ENCODE measurements around the gene CHST10.
"Not testable (repeated sequence)": the region's sequence is repeated elsewhere in the genome, so short reads cannot be mapped to it uniquely, and the experiment has no call there.

Gene CHST10

GRCh38 chr2:100391735-100392515 is 25.5 kb downstream of the CHST10 start:
- no peak for DNase-seq

GRCh38 chr2:100390001-100390940 is 27.2 kb downstream of the CHST10 start:
- DNase-seq = no peak

GRCh38 chr2:100388703-100389102 is 28.8 kb downstream of the CHST10 start:
- no peak for DNase-seq

GRCh38 chr2:100383954-100384353 is 33.5 kb downstream of the CHST10 start:
- no peak for DNase-seq

GRCh38 chr2:100383306-100383705 is 34.2 kb downstream of the CHST10 start:
- no peak for DNase-seq

GRCh38 chr2:100381240-100381639 is 36.2 kb downstream of the CHST10 start:
- peak; percentile 41 for DNase-seq

DNA sequence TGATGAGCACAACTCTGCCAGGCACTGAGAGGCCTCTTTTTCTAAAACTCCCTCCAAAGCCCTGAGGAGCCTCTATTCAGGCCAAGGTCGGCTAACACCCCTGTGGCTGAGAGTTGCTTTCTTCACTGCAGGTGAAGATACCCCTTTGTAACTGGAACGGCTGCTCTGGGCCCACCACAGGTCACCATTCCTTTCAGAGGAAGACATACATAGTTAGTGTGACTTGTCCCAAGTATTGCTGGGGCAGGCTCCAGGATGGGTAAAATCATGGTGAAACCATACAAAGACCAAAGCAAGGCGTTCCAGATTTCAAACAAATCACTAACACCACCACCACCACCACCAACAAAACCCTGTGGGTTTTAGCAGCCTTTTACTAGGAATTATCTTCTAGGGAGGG is 36.8 kb downstream of the CHST10 start:
- DNase-seq = no peak

- DNase-seq = no peak
Measured at GRCh38 chr2:100376836-100377235, 40.6 kb downstream of the CHST10 start.

DNA sequence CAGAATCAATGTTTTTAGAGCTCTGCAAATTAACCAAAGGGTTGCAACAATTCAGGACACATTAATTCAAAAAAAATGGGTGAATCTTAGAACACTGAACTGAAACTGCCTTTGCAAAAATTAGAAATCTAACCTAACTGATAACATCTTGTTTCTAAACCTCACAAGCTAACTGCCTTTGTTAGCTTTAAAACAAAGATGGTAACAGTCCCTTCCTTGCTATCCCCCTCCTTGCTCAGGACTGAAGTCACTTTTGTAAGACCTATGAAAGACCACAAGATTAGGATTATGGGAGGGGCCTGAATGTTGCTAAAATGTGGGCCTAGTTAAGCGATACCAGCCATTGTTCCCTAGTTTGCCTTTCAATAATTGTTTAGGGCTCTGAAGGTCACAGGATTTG is 50.3 kb downstream of the CHST10 start:
- DNase-seq = no peak

DNA sequence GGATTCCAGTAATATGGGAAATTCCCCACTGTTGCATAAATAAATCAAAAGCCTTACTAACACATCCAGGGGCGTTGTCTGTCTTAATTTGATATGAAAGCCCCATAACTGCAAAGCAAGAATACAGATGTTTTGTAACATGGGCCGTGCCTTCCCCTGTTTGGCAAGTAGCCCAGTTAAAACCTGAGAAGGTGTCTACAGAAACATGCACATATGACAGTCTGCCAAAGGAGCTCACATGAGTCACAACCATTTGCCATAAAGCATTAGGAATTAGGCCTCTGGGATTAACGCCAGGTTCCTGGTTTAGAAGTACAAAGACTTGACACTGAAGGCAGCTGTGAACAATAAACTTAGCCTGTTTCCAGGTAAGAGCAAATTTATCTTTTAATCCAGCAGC is 52.0 kb downstream of the CHST10 start:
- DNase-seq = no peak

GRCh38 chr2:100362269-100362668 is 55.2 kb downstream of the CHST10 start:
- DNase-seq = not testable (repeated sequence)

- DNase-seq = no peak
Measured at GRCh38 chr2:100359576-100359975, 57.9 kb downstream of the CHST10 start.

GRCh38 chr2:100358554-100358953 is 58.9 kb downstream of the CHST10 start:
- DNase-seq = no peak

- no peak for DNase-seq
Measured at GRCh38 chr2:100352521-100352920, 64.9 kb downstream of the CHST10 start.

- DNase-seq = no peak
Measured at GRCh38 chr2:100350661-100351185, 66.7 kb downstream of the CHST10 start.

- not testable (repeated sequence) for DNase-seq
Measured at GRCh38 chr2:100345144-100345543, 72.3 kb downstream of the CHST10 start.

DNA sequence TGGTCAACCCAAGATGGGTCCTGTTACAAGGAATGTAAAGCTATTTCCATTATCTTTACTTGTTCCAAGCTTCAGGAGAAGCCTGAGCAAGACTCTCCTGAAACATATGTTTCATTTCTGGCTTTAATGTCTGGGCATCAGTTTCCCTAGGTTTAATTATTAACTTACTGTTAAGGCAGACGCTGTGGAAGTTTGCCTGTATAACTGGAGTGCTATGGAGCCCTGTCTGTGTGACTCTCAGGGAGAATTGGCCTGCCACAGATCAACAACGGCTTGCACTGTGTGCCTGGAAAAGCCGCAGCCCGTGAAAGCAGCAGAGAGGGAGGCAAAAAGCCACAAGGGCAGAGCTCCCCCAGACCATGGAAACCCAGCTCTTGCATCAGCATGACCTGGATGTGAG is 73.0 kb downstream of the CHST10 start:
- no peak for DNase-seq

GRCh38 chr2:100342466-100342865 is 75.0 kb downstream of the CHST10 start:
- not testable (repeated sequence) for DNase-seq
